MM.1S (cell line): ENCODE results near the gene OR2H1.

ENCODE experiments used
- DNase-seq: peaks from one replicate; pipeline ENCODE4 v3.0.0-alpha.2; 2015
- H2AFZ ChIP-seq: fragments of 300-600 bp; sonication (generic); 2 replicates; pipeline ENCODE4 v1.6.0; 2016; ENCODE audit warnings: antibody characterized with exemption, low read length
- H3F3A ChIP-seq: fragments of 300-600 bp; sonication (generic); 2 replicates; pipeline ENCODE4 v1.6.1; 2016; ENCODE audit warnings: mild to moderate bottlenecking, antibody characterized with exemption, low read length, moderate library complexity, mixed read lengths; ENCODE audit not compliant: insufficient read depth
- H3K27ac ChIP-seq: fragments of 300-600 bp; sonication (generic); 2 replicates; pipeline ENCODE4 v1.5.1; 2016; ENCODE audit warnings: mild to moderate bottlenecking, low read length
- H3K27me3 ChIP-seq: fragments of 300-600 bp; sonication (generic); replicated peaks from 2 replicates; pipeline ENCODE4 v1.6.0; 2016; ENCODE audit warnings: low read length; ENCODE audit not compliant: insufficient read depth
- H3K36me3 ChIP-seq: fragments of 300-600 bp; sonication (generic); replicated peaks from 2 replicates; pipeline ENCODE4 v1.6.1; 2016; ENCODE audit warnings: mild to moderate bottlenecking, low read length, mixed read lengths; ENCODE audit not compliant: insufficient read depth
- H3K4me1 ChIP-seq: fragments of 300-600 bp; sonication (generic); 2 replicates; pipeline ENCODE4 v1.6.1; 2016; ENCODE audit warnings: low read length, mixed read lengths
- H3K4me2 ChIP-seq: fragments of 300-600 bp; sonication (generic); 2 replicates; pipeline ENCODE4 v1.6.0; 2016; ENCODE audit warnings: low read depth, low read length
- H3K4me3 ChIP-seq: fragments of 300-600 bp; sonication (generic); 2 replicates; pipeline ENCODE4 v1.5.1; 2016; ENCODE audit warnings: low read length, mixed read lengths
- H3K79me2 ChIP-seq: fragments of 300-600 bp; sonication (generic); 2 replicates; pipeline ENCODE4 v1.6.1; 2016; ENCODE audit warnings: mixed run types, low read length, mixed read lengths
- H3K9ac ChIP-seq: fragments of 300-600 bp; sonication (generic); 2 replicates; pipeline ENCODE4 v1.6.1; 2016; ENCODE audit warnings: low read length, mixed read lengths
- H3K9me2 ChIP-seq: fragments of 300-600 bp; sonication (generic); replicated peaks from 2 replicates; pipeline ENCODE4 v1.6.1; 2016; ENCODE audit warnings: mild to moderate bottlenecking, low read length, mixed read lengths; ENCODE audit not compliant: insufficient read depth
- H3K9me3 ChIP-seq: fragments of 300-600 bp; sonication (generic); replicated peaks from 2 replicates; pipeline ENCODE4 v1.6.1; 2016; ENCODE audit warnings: mild to moderate bottlenecking, low read length, mixed read lengths; ENCODE audit not compliant: insufficient read depth
- H4K20me1 ChIP-seq: fragments of 300-600 bp; sonication (generic); 2 replicates; pipeline ENCODE4 v1.6.1; 2016; ENCODE audit warnings: mild to moderate bottlenecking, low read length, moderate library complexity, mixed read lengths; ENCODE audit not compliant: insufficient read depth
- CTCF ChIP-seq: fragments of 300-600 bp; sonication (generic); IDR thresholded peaks from 2 replicates; pipeline ENCODE4 v1.5.1; 2016; ENCODE audit warnings: antibody characterized with exemption, low read length, mixed read lengths
- EZH2 ChIP-seq: fragments of 300-600 bp; sonication (generic); optimal IDR thresholded peaks from 2 replicates; pipeline ENCODE3; 2017; ENCODE audit warnings: low read depth, mild to moderate bottlenecking, antibody characterized with exemption, low read length, mixed read lengths
- EZH2phosphoT487 ChIP-seq: fragments of 300-600 bp; sonication (generic); IDR thresholded peaks from 2 replicates; pipeline ENCODE4 v1.6.1; 2018; ENCODE audit warnings: antibody characterized with exemption, low read length

The OR2H1 gene

GRCh38 chr6:29489286-29489685 lies 32.3 kb downstream of the OR2H1 start:
- Histone ChIP-seq H3K4me2 (no peak overlapping the region), H4K20me1 (no peaks in the 10 kb centered on the region), H3K9me2 (no peaks in the 10 kb centered on the region), H2AFZ (no peak overlapping the region), H3K79me2 (no peaks in the 10 kb centered on the region), H3F3A (no peaks in the 10 kb centered on the region), H3K9ac (no peak overlapping the region), H3K4me1 (no peaks in the 10 kb centered on the region), H3K27me3 (no peaks in the 10 kb centered on the region), H3K9me3 (no peaks in the 10 kb centered on the region), H3K27ac (no peak overlapping the region), H3K4me3 (no peak overlapping the region), H3K36me3 (no peaks in the 10 kb centered on the region)
- DNase-seq: no peak
- TF ChIP-seq EZH2 (no peak), CTCF (no peak), EZH2phosphoT487 (no peak)

- Histone ChIP-seq H3K27me3 (no peaks in the 10 kb centered on the region), H3K9ac (no peak overlapping the region), H3K4me2 (no peak overlapping the region), H3K36me3 (no peaks in the 10 kb centered on the region), H3K27ac (no peak overlapping the region), H3K4me3 (no peak overlapping the region), H3K79me2 (no peaks in the 10 kb centered on the region), H3F3A (no peaks in the 10 kb centered on the region), H3K9me2 (no peaks in the 10 kb centered on the region), H4K20me1 (no peaks in the 10 kb centered on the region), H3K4me1 (no peaks in the 10 kb centered on the region), H3K9me3 (no peaks in the 10 kb centered on the region), H2AFZ (no peak overlapping the region)
- no peak for TF ChIP-seq CTCF
- no peak for TF ChIP-seq EZH2
- no peak for TF ChIP-seq EZH2phosphoT487
- no peak for DNase-seq
Observed at GRCh38 chr6:29490055-29490454, 33.1 kb downstream of the OR2H1 start.

GRCh38 chr6:29490552-29490951 lies 33.6 kb downstream of the OR2H1 start:
- Histone ChIP-seq H3K4me3 (no peak overlapping the region), H3K36me3 (no peaks in the 10 kb centered on the region), H3K9me3 (no peaks in the 10 kb centered on the region), H2AFZ (no peak overlapping the region), H3K4me2 (no peak overlapping the region), H4K20me1 (no peaks in the 10 kb centered on the region), H3F3A (no peaks in the 10 kb centered on the region), H3K4me1 (no peaks in the 10 kb centered on the region), H3K79me2 (no peaks in the 10 kb centered on the region), H3K27ac (no peak overlapping the region), H3K27me3 (no peaks in the 10 kb centered on the region), H3K9me2 (no peaks in the 10 kb centered on the region), H3K9ac (no peak overlapping the region)
- DNase-seq: no peak
- TF ChIP-seq EZH2phosphoT487: no peak
- TF ChIP-seq EZH2: no peak
- TF ChIP-seq CTCF: no peak
